NCI-H2227 treated with DMSO at 0.1 percent for 48 hours (cell line): ENCODE measurements around the gene ARL4D.
"Not testable (repeated sequence)": the region's sequence is repeated elsewhere in the genome, so short reads cannot be mapped to it uniquely, and the experiment has no call there.

ENCODE experiments used
- DNase-seq: peaks from one replicate; lab custom pipeline; 2025; lab: John Stamatoyannopoulos, UW

Gene ARL4D

GRCh38 chr17:43395165-43395564, 3.6 kb upstream of the ARL4D start:
- no peak for DNase-seq

- no peak for DNase-seq
Measured at GRCh38 chr17:43396491-43397060, 2.2 kb upstream of the ARL4D start.

- no peak for DNase-seq
Measured at GRCh38 chr17:43399839-43400328, 1.1 kb downstream of the ARL4D start.

GRCh38 chr17:43400943-43401717, 2.3 kb downstream of the ARL4D start:
- no peak for DNase-seq

GRCh38 chr17:43402078-43402477, 3.3 kb downstream of the ARL4D start:
- DNase-seq: no peak

GRCh38 chr17:43402567-43402966, 3.8 kb downstream of the ARL4D start:
- no peak for DNase-seq

GRCh38 chr17:43403846-43404245, 5.1 kb downstream of the ARL4D start:
- no peak for DNase-seq

GRCh38 chr17:43405861-43406260, 7.1 kb downstream of the ARL4D start:
- no peak for DNase-seq

- no peak for DNase-seq
Measured at GRCh38 chr17:43406676-43407645, 8.2 kb downstream of the ARL4D start.

- DNase-seq: no peak
Measured at GRCh38 chr17:43409131-43409530, 10.3 kb downstream of the ARL4D start.

- DNase-seq: no peak
Measured at GRCh38 chr17:43410557-43411368, 12.0 kb downstream of the ARL4D start.

GRCh38 chr17:43411369-43411677, 12.5 kb downstream of the ARL4D start:
- no peak for DNase-seq

GRCh38 chr17:43411749-43412148, 13.0 kb downstream of the ARL4D start:
- DNase-seq: no peak

- no peak for DNase-seq
Measured at GRCh38 chr17:43412166-43412565, 13.4 kb downstream of the ARL4D start.

- DNase-seq: no peak
Measured at GRCh38 chr17:43416998-43417890, 18.5 kb downstream of the ARL4D start.

GRCh38 chr17:43418441-43419374, 19.9 kb downstream of the ARL4D start:
- DNase-seq: peak; percentile 79

- DNase-seq: not testable (repeated sequence)
Measured at GRCh38 chr17:43419375-43419882, 20.6 kb downstream of the ARL4D start.

GRCh38 chr17:43423777-43424455, 25.1 kb downstream of the ARL4D start:
- no peak for DNase-seq
